OCI-LY7 (cell line): ENCODE data around the gene CFAP161. TPM values are rescaled to one million over a fixed set of nuclear protein-coding genes. Genes with fewer than 3 reads are reported as not detected.

Experiments
- BruUV-seq: library from RNA; stranded (reverse); fragments of 400-500 nt; replicated peaks from 2 replicates; lab custom pipeline; 2021; lab: Mats Ljungman, UMichigan
- CTCF ChIA-PET: fragments of 300-600 bp; sonication (Branson Sonifier 250); formaldehyde crosslinking; loops from one replicate; lab custom pipeline; 2022; ENCODE audit warnings: antibody characterized with exemption; ENCODE audit not compliant: unreplicated experiment; lab: Charles Lee
- POLR2A ChIA-PET: fragments of 300-600 bp; sonication (Branson Sonifier 250); formaldehyde crosslinking; loops from one replicate; lab custom pipeline; 2022; ENCODE audit warnings: antibody characterized with exemption; lab: Charles Lee
- DNase-seq: peaks from one replicate; pipeline ENCODE4 v3.0.0-alpha.2; 2015; ENCODE audit warnings: low spot score
- H2AFZ ChIP-seq: fragments of 200-600 bp; sonication (generic), shearing (Covaris generic); 2 replicates; pipeline ENCODE4 v1.6.1; 2014; ENCODE audit warnings: mild to moderate bottlenecking, antibody characterized with exemption, low read length, moderate library complexity
- H3K27ac ChIP-seq: fragments of 200-600 bp; sonication (generic); 2 replicates; pipeline ENCODE4 v1.5.1; 2014; ENCODE audit warnings: mixed run types, low read depth, mild to moderate bottlenecking, moderate library complexity, low read length, inconsistent platforms; ENCODE audit not compliant: poor library complexity, severe bottlenecking
- H3K36me3 ChIP-seq: fragments of 200-600 bp; sonication (generic); 2 replicates; pipeline ENCODE4 v1.6.1; 2014; ENCODE audit warnings: mild to moderate bottlenecking, antibody characterized with exemption, low read length, moderate library complexity, mixed read lengths; ENCODE audit not compliant: insufficient read depth
- H3K4me1 ChIP-seq: fragments of 200-600 bp; sonication (generic); 2 replicates; pipeline ENCODE4 v1.5.1; 2014; ENCODE audit warnings: mild to moderate bottlenecking, low read length; ENCODE audit not compliant: insufficient read depth, poor library complexity, severe bottlenecking
- H3K4me2 ChIP-seq: fragments of 200-600 bp; sonication (generic); 2 replicates; pipeline ENCODE4 v1.6.1; 2014; ENCODE audit warnings: mild to moderate bottlenecking, low read length
- H3K4me3 ChIP-seq: fragments of 200-600 bp; sonication (generic); 2 replicates; pipeline ENCODE4 v1.5.1; 2014; ENCODE audit warnings: mild to moderate bottlenecking, low read depth, low read length; ENCODE audit not compliant: poor library complexity, severe bottlenecking
- H3K79me2 ChIP-seq: fragments of 200-600 bp; sonication (generic); 2 replicates; pipeline ENCODE4 v1.6.1; 2016; ENCODE audit warnings: low read depth, mild to moderate bottlenecking, low read length, moderate library complexity, mixed read lengths; ENCODE audit not compliant: insufficient read depth
- H3K9me2 ChIP-seq: fragments of 200-600 bp; sonication (generic); 2 replicates; pipeline ENCODE4 v1.6.1; 2016; ENCODE audit warnings: mild to moderate bottlenecking, low read length, mixed read lengths; ENCODE audit not compliant: insufficient read depth
- H3K9me3 ChIP-seq: fragments of 200-600 bp; sonication (generic); 2 replicates; pipeline ENCODE4 v1.6.1; 2014; ENCODE audit warnings: mild to moderate bottlenecking, mixed run types, low read length, mixed read lengths
- H4K20me1 ChIP-seq: fragments of 200-600 bp; sonication (generic); 2 replicates; pipeline ENCODE4 v1.6.1; 2014; ENCODE audit warnings: mild to moderate bottlenecking, antibody characterized with exemption, low read length, moderate library complexity, mixed read lengths; ENCODE audit not compliant: insufficient read depth
- EZH2phosphoT487 ChIP-seq: fragments of 200-600 bp; sonication (generic); IDR thresholded peaks from 2 replicates; pipeline ENCODE4 v1.6.1; 2018; ENCODE audit warnings: low read depth, borderline replicate concordance, mild to moderate bottlenecking, mixed run types, antibody characterized with exemption, low read length, moderate library complexity, mixed read lengths
- intact Hi-C: fragments of 100-400 bp; cut with micrococcal nuclease; formaldehyde crosslinking; loops from one replicate; pipeline ENCODE4 v1.10.0; 2022; ENCODE audit not compliant: unreplicated experiment
- total RNA-seq, 2 experiments: library from RNA; depleted of rRNA in 1 of 2; stranded (reverse); fragments of >200 nt in 1 of 2; shearing (Covaris generic) in 1 of 2; gene quantifications; 2 replicates each; pipeline ENCODE4 v1.2.3, GENCODE V29; 2014 to 2022
- TF ChIP-seq, protein P1 (sequence below): fragments of 200-600 bp; sonication (generic); conservative IDR thresholded peaks from 2 replicates; pipeline ENCODE4 v1.5.1; 2014; ENCODE audit warnings: mild to moderate bottlenecking, antibody characterized with exemption, low read length, moderate library complexity, mixed read lengths

CFAP161 gene
- total RNA-seq, 2 experiments from 2014 or later: not detected

DNA sequence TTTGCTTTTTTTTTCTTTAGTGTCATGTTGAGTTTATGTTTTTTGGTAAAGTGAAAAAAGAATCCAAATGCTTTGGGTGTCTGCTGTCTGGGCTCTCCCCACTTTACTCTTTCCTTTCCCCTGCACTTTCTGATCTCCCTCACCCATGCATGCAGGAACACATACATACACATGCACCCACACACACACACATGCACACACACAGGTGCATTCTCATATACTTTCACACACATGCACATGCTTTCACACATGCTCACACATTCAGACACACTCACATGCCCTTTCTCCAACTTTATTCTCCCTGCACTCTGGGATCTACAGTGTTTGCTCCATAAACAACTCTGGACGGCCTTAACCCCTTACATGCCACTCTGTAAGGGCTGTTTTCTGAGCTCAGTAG lies 46.4 kb upstream of the CFAP161 start:
- H3K9me3 ChIP-seq: no peaks in the 10 kb centered on the region
- H3K4me2 ChIP-seq: no peak overlapping the region
- BruUV-seq: no TSS peak
- no peak overlapping the region for H3K4me3 ChIP-seq
- ChIA-PET POLR2A (no interaction called here), CTCF (no interaction called here)
- H3K79me2 ChIP-seq: no peaks in the 10 kb centered on the region
- H4K20me1 ChIP-seq: no peaks in the 10 kb centered on the region
- H3K9me2 ChIP-seq: no peaks in the 10 kb centered on the region
- no peaks in the 10 kb centered on the region for H3K36me3 ChIP-seq
- no peak overlapping the region for H3K27ac ChIP-seq
- H3K4me1 ChIP-seq: no peaks in the 10 kb centered on the region
- intact Hi-C loops: no loop called here
- no peak for DNase-seq
- no peak overlapping the region for H2AFZ ChIP-seq
- no peak for TF ChIP-seq EZH2phosphoT487
- TF ChIP-seq, protein P1, sequence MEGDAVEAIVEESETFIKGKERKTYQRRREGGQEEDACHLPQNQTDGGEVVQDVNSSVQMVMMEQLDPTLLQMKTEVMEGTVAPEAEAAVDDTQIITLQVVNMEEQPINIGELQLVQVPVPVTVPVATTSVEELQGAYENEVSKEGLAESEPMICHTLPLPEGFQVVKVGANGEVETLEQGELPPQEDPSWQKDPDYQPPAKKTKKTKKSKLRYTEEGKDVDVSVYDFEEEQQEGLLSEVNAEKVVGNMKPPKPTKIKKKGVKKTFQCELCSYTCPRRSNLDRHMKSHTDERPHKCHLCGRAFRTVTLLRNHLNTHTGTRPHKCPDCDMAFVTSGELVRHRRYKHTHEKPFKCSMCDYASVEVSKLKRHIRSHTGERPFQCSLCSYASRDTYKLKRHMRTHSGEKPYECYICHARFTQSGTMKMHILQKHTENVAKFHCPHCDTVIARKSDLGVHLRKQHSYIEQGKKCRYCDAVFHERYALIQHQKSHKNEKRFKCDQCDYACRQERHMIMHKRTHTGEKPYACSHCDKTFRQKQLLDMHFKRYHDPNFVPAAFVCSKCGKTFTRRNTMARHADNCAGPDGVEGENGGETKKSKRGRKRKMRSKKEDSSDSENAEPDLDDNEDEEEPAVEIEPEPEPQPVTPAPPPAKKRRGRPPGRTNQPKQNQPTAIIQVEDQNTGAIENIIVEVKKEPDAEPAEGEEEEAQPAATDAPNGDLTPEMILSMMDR: no peak

DNA sequence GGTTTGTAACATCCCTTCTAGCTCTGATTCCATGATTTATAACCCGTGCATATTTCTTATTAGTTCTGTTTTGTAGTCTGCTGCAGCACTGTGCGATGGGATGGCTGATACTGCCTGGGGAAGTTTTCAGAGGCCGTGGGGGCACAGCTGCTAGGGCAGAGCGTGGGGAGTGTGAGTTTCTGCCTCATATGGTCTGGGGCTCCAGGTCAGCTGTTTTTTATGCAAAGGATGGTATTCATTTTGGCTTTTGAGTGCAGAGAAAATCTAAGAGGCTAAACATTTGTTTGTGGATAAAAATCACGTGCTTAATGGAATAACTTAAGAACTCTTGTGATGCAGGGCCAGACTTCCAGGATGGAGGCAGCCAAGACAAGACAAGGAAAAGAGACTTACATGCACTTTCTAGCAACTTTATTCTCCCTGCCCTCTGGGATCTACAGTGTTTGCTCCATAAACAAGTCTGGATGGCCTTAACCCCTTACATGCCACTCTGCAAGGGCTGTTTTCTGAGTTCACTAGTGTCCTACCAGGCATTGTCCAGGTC lies 45.5 kb upstream of the CFAP161 start:
- H3K27ac ChIP-seq: no peak overlapping the region
- no peak for DNase-seq
- no peaks in the 10 kb centered on the region for H3K9me3 ChIP-seq
- intact Hi-C loops: no loop called here
- TF ChIP-seq EZH2phosphoT487: no peak
- TF ChIP-seq, protein P1: no peak
- no peaks in the 10 kb centered on the region for H3K4me1 ChIP-seq
- no peak overlapping the region for H3K4me2 ChIP-seq
- H2AFZ ChIP-seq: no peak overlapping the region
- H3K79me2 ChIP-seq: no peaks in the 10 kb centered on the region
- BruUV-seq: no TSS peak
- H3K36me3 ChIP-seq: no peaks in the 10 kb centered on the region
- POLR2A ChIA-PET: no interaction called here
- CTCF ChIA-PET: no interaction called here
- no peak overlapping the region for H3K4me3 ChIP-seq
- H3K9me2 ChIP-seq: no peaks in the 10 kb centered on the region
- no peaks in the 10 kb centered on the region for H4K20me1 ChIP-seq

DNA sequence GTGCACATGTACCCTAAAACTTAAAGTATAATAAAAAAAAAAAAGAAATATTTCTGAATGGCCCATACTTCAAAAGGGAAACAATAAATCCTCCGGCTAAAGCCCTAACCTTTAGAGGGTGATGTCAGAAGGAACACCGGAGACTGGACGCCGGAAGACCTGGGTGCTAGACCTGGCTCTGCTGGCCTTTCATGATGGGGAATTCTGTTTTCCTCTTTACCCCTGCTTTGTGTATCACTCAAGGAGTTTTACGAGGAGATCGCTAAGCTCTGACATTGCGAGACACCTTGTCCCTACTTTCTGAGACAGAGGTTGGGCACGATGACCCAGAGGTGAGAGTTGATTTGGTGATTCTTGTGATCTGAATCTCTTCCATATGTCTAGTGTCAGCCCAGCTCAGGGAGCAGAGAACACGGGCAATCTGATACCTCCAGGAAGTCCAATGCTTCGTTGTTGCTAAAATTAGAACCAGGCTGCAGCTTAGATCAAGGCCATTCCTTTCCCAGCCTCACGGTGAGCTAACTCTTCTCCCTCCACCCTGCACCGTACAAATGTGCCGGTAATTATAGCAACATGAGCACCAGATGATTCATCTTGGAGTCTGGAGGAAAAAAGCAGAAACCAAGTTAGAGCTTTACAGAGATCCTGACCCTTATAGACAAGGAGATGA lies 42.0 kb upstream of the CFAP161 start:
- ChIA-PET CTCF (no interaction called here), POLR2A (interaction anchor here (0.9 kb wide), 1 partner anchor 66 kb away, joined by 4 read pairs; no protein-coding TSS in a partner anchor)
- H4K20me1 ChIP-seq: no peaks in the 10 kb centered on the region
- intact Hi-C loops: no loop called here
- no peaks in the 10 kb centered on the region for H3K4me1 ChIP-seq
- H3K4me2 ChIP-seq: no peak overlapping the region
- H3K36me3 ChIP-seq: no peaks in the 10 kb centered on the region
- no peaks in the 10 kb centered on the region for H3K79me2 ChIP-seq
- TF ChIP-seq, protein P1: no peak
- TF ChIP-seq EZH2phosphoT487: no peak
- H2AFZ ChIP-seq: no peak overlapping the region
- H3K9me3 ChIP-seq: no peaks in the 10 kb centered on the region
- no peak overlapping the region for H3K4me3 ChIP-seq
- DNase-seq: no peak
- no peaks in the 10 kb centered on the region for H3K9me2 ChIP-seq
- H3K27ac ChIP-seq: no peak overlapping the region
- no TSS peak for BruUV-seq
